Astrocyte of the cerebellum (primary cell): ENCODE measurements around the gene CLSTN2.

Source experiments
- DNase-seq: peaks from one replicate; pipeline ENCODE4 v3.0.0-alpha.2; 2011; ENCODE audit warnings: low read depth
- H3K4me3 ChIP-seq: 2 replicates; pipeline ENCODE4 v1.5.1; 2011; ENCODE audit warnings: mild to moderate bottlenecking, low read depth, low read length, moderate library complexity
- in situ Hi-C: cut with HindIII; loops from 2 replicates; pipeline ENCODE4 v1.10.0; 2017; ENCODE audit warnings: low sequenced_read_pairs
- TF ChIP-seq, protein P1 (sequence below): IDR thresholded peaks from 2 replicates; pipeline ENCODE4 v1.5.1; 2012; ENCODE audit warnings: low read length, low read depth, moderate library complexity, mild to moderate bottlenecking; ENCODE audit errors: missing control alignments

CLSTN2 gene

DNA sequence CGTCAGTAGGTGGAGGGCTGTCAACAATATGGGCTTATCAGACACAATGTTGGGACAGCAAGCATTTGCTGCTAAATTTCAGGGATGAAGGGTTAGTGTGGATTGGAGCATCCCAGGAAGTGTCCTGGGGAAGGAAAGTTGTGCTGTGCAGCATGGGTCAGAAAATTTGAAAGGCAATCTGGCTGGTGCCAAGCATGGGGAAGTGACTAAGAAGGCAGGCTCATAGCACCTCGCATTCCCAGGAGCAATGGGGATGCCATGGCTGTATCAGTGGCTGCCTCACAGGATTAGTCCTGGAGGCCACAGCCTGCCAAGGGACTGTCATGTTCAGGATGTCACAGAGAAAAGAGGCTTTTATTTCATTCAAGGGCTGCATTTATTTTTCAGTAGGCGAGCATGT lies 420.5 kb downstream of the CLSTN2 start:
- DNase-seq: no peak
- H3K4me3 ChIP-seq: no peak overlapping the region
- in situ Hi-C loops: no loop called here
- TF ChIP-seq, protein P1, sequence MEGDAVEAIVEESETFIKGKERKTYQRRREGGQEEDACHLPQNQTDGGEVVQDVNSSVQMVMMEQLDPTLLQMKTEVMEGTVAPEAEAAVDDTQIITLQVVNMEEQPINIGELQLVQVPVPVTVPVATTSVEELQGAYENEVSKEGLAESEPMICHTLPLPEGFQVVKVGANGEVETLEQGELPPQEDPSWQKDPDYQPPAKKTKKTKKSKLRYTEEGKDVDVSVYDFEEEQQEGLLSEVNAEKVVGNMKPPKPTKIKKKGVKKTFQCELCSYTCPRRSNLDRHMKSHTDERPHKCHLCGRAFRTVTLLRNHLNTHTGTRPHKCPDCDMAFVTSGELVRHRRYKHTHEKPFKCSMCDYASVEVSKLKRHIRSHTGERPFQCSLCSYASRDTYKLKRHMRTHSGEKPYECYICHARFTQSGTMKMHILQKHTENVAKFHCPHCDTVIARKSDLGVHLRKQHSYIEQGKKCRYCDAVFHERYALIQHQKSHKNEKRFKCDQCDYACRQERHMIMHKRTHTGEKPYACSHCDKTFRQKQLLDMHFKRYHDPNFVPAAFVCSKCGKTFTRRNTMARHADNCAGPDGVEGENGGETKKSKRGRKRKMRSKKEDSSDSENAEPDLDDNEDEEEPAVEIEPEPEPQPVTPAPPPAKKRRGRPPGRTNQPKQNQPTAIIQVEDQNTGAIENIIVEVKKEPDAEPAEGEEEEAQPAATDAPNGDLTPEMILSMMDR: no peak

DNA sequence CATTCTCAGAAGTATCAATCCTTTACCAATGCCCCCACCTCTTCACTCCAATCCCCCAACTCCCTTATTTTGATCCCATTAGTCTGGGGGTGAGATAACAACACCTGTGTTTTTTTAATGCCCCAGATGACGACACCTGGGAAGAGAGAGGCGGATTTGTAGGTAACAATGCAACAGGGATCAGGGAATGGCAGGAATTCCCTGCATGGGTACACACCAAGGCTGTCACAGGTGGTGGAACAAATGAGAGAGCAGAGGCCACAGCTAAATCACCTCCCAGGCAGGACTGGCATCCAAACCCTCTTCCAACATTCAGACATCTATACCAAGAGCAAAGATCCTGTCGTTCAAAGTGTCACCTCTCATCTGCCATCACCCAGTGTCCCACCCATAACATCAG lies 423.7 kb downstream of the CLSTN2 start:
- H3K4me3 ChIP-seq: no peak overlapping the region
- in situ Hi-C loops: no loop called here
- TF ChIP-seq, protein P1: no peak
- no peak for DNase-seq

DNA sequence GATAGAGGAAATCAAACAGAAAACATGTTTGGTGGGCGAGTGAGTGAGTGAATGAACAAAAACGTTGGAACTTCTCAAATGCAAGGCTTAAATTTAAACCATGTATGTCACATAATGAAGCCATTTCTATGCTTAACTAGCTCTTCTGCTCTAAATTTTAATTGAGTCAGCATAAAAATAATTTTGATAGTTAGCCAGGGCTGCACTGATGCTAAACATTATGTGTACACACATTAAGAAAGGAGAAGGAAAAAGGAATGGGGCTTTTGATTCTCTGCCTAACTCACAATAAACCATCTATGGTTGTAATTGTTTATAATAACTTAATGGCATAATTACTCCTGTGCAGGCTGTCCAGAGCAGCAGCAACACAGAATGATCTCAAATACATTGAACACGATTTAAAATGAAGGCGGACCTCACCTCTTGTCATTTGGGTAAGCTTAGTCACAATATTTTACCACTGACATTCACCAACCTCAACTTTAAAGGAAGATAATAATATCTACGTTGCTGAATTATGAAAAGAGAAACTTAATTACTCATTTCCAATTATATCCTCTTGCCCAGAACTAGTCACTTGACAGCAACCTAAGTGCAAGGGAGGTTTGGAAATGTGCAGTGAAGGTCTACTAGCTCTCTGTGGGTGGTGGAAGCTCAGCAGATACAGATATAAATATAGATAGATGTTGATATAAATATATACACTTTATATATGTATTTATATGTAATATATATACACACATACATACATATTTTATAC lies 424.4 kb downstream of the CLSTN2 start:
- TF ChIP-seq, protein P1: no peak
- H3K4me3 ChIP-seq: no peak overlapping the region
- in situ Hi-C loops: no loop called here
- DNase-seq: no peak

DNA sequence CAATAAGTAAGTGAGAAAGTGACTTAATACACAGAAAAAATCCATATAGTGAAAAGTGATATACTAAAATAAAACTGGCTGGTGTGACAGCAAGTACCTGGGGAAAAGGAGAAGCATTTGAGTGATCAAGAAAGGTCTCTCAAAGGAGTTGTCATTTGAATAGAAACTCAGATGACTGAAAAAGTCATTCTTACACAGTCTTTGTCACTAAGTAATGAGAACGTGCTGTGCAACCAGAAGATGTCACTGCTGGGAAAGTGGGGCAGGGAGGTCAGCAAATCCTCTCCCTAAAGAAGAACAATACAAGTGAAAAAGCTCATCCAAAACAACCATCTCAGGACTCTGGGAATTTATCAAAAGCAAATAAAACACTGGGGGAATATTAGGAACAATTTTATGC lies 425.3 kb downstream of the CLSTN2 start:
- TF ChIP-seq, protein P1: no peak
- in situ Hi-C loops: no loop called here
- no peak for DNase-seq
- H3K4me3 ChIP-seq: no peak overlapping the region

DNA sequence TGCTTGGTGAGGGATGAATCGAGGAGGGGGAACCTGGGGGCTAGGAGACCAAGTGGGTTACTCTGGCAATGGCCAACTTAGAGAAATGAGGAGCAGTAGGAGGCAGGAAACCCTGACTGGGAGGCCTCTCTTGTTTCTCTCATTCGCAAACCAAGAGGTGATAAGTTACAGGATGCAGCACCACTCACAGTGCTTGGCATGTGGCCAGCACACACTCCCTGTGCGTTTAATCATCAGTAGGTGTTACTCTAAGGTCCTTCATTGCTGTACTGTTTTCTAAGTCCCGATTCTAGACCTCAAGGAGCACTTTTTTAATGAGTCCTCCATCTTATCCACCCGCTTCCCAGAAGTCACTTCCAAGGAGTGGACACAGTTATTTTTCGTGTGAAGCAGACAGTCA lies 428.8 kb downstream of the CLSTN2 start:
- in situ Hi-C loops: no loop called here
- DNase-seq: no peak
- H3K4me3 ChIP-seq: no peak overlapping the region
- TF ChIP-seq, protein P1: no peak

DNA sequence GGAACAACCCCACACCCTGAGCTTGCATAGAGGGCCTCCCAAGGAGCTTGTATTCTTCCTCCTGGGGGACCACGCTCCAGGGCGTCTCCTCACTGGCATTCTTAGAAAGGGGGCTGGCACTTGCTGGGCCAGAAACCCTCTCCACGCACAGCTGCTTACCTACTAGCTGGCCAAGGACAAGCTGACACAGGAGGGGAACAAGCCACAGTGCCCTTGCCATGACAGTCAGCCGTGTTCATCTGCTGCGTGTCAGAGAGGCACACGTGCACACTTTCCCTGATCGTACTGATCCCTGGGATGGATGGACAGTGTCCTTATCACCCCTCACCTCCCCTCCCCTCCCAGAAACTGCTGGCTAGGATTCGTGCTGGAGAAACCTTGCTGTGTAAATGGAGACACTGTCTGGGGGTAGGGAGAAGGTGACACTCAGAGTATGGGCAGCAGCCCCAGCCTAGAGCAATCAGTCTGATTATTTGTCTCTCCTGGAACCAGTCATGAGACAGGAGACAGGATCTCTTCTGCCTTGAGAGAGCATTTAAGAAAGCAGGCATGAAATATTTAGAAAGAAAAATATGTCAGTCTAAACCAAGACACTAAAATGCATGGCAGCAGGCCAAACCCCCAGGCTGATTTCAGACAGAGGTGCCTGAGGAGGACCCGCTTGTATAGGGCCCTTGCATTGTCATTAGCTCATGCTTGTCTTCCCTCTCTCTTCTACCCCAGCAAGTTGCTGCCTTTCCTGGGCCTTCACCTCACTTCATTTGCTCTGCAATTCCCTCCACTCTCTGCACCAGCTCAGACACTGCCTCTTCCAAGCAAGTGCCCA lies 431.1 kb downstream of the CLSTN2 start:
- DNase-seq: no peak
- TF ChIP-seq, protein P1: no peak
- in situ Hi-C loops: no loop called here
- H3K4me3 ChIP-seq: no peak overlapping the region
